ENCODE data around the gene KLHL6.
A peak's percentile ranks its signal among the peaks of the same experiment; 100 is the strongest.

- TF ChIP-seq, protein P1, sequence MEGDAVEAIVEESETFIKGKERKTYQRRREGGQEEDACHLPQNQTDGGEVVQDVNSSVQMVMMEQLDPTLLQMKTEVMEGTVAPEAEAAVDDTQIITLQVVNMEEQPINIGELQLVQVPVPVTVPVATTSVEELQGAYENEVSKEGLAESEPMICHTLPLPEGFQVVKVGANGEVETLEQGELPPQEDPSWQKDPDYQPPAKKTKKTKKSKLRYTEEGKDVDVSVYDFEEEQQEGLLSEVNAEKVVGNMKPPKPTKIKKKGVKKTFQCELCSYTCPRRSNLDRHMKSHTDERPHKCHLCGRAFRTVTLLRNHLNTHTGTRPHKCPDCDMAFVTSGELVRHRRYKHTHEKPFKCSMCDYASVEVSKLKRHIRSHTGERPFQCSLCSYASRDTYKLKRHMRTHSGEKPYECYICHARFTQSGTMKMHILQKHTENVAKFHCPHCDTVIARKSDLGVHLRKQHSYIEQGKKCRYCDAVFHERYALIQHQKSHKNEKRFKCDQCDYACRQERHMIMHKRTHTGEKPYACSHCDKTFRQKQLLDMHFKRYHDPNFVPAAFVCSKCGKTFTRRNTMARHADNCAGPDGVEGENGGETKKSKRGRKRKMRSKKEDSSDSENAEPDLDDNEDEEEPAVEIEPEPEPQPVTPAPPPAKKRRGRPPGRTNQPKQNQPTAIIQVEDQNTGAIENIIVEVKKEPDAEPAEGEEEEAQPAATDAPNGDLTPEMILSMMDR (IDR thresholded peaks at IDR 0.05; ENCODE audit: low read length) = peak; percentile 73
- no peak for TF ChIP-seq EZH2phosphoT487 (IDR thresholded peaks at IDR 0.05; ENCODE audit: low read length)
Measured at GRCh38 chr3:183591881-183592521, 36.5 kb upstream of the KLHL6 start.
